NCI-H524 treated with DMSO at 0.1 percent for 48 hours (cell line): ENCODE data around the gene OR6C65.

Source experiments
- DNase-seq: peaks from one replicate; lab custom pipeline; 2025; lab: John Stamatoyannopoulos, UW

Gene OR6C65

GRCh38 chr12:55446326-55446725 is 46.0 kb downstream of the OR6C65 start:
- DNase-seq = no peak

DNA sequence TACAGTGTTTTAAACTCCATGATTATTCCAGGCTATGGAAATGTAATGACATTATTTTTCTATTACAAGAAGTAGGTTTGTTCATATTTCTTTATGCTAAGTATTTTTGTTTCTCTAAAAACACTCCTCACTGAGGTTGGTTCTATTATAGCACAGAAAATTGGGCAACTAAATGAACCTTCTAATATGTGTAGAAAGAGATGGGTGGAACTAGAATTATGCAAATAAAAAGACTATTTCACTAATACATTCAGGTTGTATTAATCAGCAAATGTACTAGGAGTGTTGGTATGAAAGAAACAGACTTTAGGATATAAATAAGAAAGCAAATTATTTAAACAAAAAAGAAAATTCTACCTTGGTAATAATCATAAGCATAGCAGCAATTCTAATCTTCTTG is 48.5 kb downstream of the OR6C65 start:
- DNase-seq = no peak
